ENCODE data around the gene ZNF536. TPM values are rescaled to one million over a fixed set of nuclear protein-coding genes. Genes with fewer than 3 reads are reported as not detected.

ZNF536 gene
- total RNA-seq, 1 experiment from 2014 or later: not detected

- intact Hi-C loops (cut with micrococcal nuclease; ENCODE audit: unreplicated experiment): no loop called here
These were observed 107.0 kb downstream of the ZNF536 start for GRCh38 chr19:30479231-30479630.

GRCh38 chr19:30480097-30480496, 107.9 kb downstream of the ZNF536 start:
- H3F3A ChIP-seq (ENCODE audit: insufficient read depth, low read depth): no peaks in the 10 kb centered on the region
- ChIA-PET POLR2A (ENCODE audit: unreplicated experiment) (no interaction called here), CTCF (no interaction called here)
- no peak overlapping the region for H3K4me3 ChIP-seq
- intact Hi-C loops (cut with micrococcal nuclease; ENCODE audit: unreplicated experiment): no loop called here
- TF ChIP-seq CTCF (conservative IDR thresholded peaks at IDR 0.05) (no peak), EZH2 (IDR thresholded peaks at IDR 0.05; ENCODE audit: low read depth) (no peak)
- no peaks in the 10 kb centered on the region for H3K36me3 ChIP-seq (ENCODE audit: low read depth)
- BruUV-seq (replicated peaks): no TSS peak
- H3K27me3 ChIP-seq (ENCODE audit: insufficient read depth, low read depth): peaks cover 53% of the 10 kb centered on the region
- no peaks in the 10 kb centered on the region for H3K9me3 ChIP-seq (ENCODE audit: insufficient read depth, low read depth)
- no peaks in the 10 kb centered on the region for H4K20me1 ChIP-seq (ENCODE audit: insufficient read depth)
- H3K4me2 ChIP-seq: no peak overlapping the region
- no peaks in the 10 kb centered on the region for H3K4me1 ChIP-seq (replicated peaks; ENCODE audit: insufficient read depth)
- no peak overlapping the region for H2AFZ ChIP-seq
- H3K9me2 ChIP-seq (ENCODE audit: insufficient read depth): no peaks in the 10 kb centered on the region
- H3K79me2 ChIP-seq (ENCODE audit: low read depth): no peaks in the 10 kb centered on the region
- H3K27ac ChIP-seq: no peak overlapping the region
- DNase-seq: no peak

More at GRCh38 chr19:30479231-30479630, 107.0 kb downstream of the ZNF536 start:
- no peak overlapping the region for H3K4me3 ChIP-seq
- peaks cover 62% of the 10 kb centered on the region for H3K27me3 ChIP-seq (ENCODE audit: insufficient read depth, low read depth)
- no peaks in the 10 kb centered on the region for H3K36me3 ChIP-seq (ENCODE audit: low read depth)
- no peaks in the 10 kb centered on the region for H3F3A ChIP-seq (ENCODE audit: insufficient read depth, low read depth)
- BruUV-seq (replicated peaks): no TSS peak
- no peaks in the 10 kb centered on the region for H4K20me1 ChIP-seq (ENCODE audit: insufficient read depth)
- H3K9me3 ChIP-seq (ENCODE audit: insufficient read depth, low read depth): no peaks in the 10 kb centered on the region
- H3K4me1 ChIP-seq (replicated peaks; ENCODE audit: insufficient read depth): no peaks in the 10 kb centered on the region
- ChIA-PET POLR2A (ENCODE audit: unreplicated experiment) (no interaction called here), CTCF (no interaction called here)
- H2AFZ ChIP-seq: no peak overlapping the region
- no peaks in the 10 kb centered on the region for H3K79me2 ChIP-seq (ENCODE audit: low read depth)
- no peak overlapping the region for H3K4me2 ChIP-seq
- H3K9me2 ChIP-seq (ENCODE audit: insufficient read depth): no peaks in the 10 kb centered on the region
- DNase-seq: no peak
- H3K27ac ChIP-seq: no peak overlapping the region
- TF ChIP-seq EZH2 (IDR thresholded peaks at IDR 0.05; ENCODE audit: low read depth) (no peak), CTCF (conservative IDR thresholded peaks at IDR 0.05) (no peak)

- no peaks in the 10 kb centered on the region for H3K4me1 ChIP-seq (replicated peaks; ENCODE audit: insufficient read depth)
- no peaks in the 10 kb centered on the region for H3K9me3 ChIP-seq (ENCODE audit: insufficient read depth, low read depth)
- no TSS peak for BruUV-seq (replicated peaks)
- peaks cover 43% of the 10 kb centered on the region for H3K27me3 ChIP-seq (ENCODE audit: insufficient read depth, low read depth)
- no peaks in the 10 kb centered on the region for H3K36me3 ChIP-seq (ENCODE audit: low read depth)
- no peaks in the 10 kb centered on the region for H4K20me1 ChIP-seq (ENCODE audit: insufficient read depth)
- no peaks in the 10 kb centered on the region for H3F3A ChIP-seq (ENCODE audit: insufficient read depth, low read depth)
- no peak for DNase-seq
- intact Hi-C loops (cut with micrococcal nuclease; ENCODE audit: unreplicated experiment): no loop called here
- no peak overlapping the region for H3K4me3 ChIP-seq
- no peak overlapping the region for H3K4me2 ChIP-seq
- ChIA-PET CTCF (no interaction called here), POLR2A (ENCODE audit: unreplicated experiment) (no interaction called here)
- H3K9me2 ChIP-seq (ENCODE audit: insufficient read depth): no peaks in the 10 kb centered on the region
- H2AFZ ChIP-seq: no peak overlapping the region
- H3K79me2 ChIP-seq (ENCODE audit: low read depth): no peaks in the 10 kb centered on the region
- no peak overlapping the region for H3K27ac ChIP-seq
- TF ChIP-seq CTCF (conservative IDR thresholded peaks at IDR 0.05) (no peak), EZH2 (IDR thresholded peaks at IDR 0.05; ENCODE audit: low read depth) (no peak)
These were observed 108.9 kb downstream of the ZNF536 start for GRCh38 chr19:30481063-30481462.
